ENCODE measurements around the gene PDXP. TPM values are rescaled to one million over a fixed set of nuclear protein-coding genes. Genes with fewer than 3 reads are reported as not detected.

The PDXP gene
- total and polyA plus RNA-seq, 11 donors: 12.8 to 36.4 (median 25.9) TPM

DNA sequence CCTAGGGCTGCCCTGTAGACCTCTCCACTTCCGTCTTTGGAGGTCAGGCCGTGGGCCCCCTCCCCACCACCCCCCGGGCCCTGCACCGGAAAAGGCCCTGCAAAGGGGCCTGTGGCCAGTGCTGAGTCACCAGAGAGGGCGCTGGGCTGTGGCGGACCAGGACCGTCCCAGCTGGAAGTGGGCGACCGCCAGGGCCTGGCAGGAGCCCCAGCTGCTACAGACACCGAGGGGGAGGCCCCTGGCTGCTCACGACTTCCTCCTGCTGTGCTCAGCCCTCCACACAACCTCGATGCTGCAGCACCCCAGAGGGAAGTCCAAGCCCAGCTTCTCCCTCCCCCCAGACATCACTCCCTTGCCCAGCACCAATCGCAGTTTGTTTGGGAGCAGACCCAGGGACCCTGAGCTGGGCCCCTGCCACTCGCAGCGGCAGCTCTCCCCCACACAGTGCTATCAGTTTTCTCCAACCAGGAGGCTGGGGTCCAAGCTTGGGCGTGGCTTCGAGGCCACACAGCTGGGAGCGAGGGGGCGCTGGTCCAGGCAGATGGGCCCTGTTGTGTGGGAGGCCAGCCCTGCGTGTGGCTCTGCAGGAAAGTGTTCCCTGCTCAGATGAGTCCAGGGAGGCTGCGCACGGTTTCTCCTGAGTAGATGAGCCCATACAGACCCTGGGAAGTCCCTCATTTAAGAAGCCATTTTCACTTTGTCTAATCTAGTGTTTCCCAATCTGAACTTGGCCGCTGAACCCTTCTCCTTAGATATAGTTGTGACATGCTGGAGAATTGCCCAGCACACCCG, 24.7 kb upstream of the PDXP start:
- peaks cover 2 to 80% (median 30%) of the 10 kb centered on the region in 12 donors for H3K4me1 ChIP-seq
- peak in 9 of 12 donors; percentile 9 to 51 (median 26) for TF ChIP-seq CTCF (IDR thresholded peaks at IDR 0.05)
- TF ChIP-seq POLR2A (IDR thresholded peaks at IDR 0.05): no peak
- 4 to 19% (median 6%) methylated on average over 20 to 24 of the region's 24 CpGs for WGBS, 4 donors
- intact Hi-C loops (cut with DNase I): no loop called here
- no peaks in the 10 kb centered on the region for H3K9me3 ChIP-seq
- peak overlapping the region; percentile 65 to 98 (median 84) for H3K27ac ChIP-seq
- H3K27me3 ChIP-seq: no peaks in the 10 kb centered on the region
- H3K36me3 ChIP-seq: peaks cover 0 to 31% (median 14%) of the 10 kb centered on the region in 9 donors
- DNase-seq (peak; percentile 90 to 95 (median 92)), ATAC-seq (peak; percentile 76 to 91 (median 84))
- H3K4me3 ChIP-seq: peak overlapping the region in 9 of 12 donors; percentile 1 to 36 (median 22)

DNA sequence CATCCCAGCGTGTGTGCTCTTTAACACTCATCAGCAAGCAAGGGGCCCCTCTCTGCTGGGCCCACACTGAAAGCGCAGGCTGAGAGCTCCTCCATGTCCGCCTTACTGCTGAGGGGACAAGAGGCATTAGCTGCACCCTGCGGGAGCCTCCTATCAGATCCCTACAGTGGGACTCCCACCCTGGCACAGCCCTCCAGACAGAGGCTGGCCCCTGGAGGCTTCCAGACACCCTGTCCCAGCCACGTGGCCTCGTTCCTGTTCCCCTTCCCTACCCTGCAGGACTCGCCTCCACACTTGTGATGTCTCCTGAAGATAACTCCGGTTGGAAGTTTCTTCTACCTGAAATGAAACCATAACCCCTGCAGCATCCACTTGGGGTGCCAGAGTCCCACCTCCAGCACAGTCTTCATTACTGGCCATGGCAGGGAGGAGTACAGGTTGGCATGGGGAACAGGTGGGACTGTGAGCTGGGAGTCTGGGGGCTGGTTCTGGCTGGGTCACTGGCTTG, 24.1 kb upstream of the PDXP start:
- DNase-seq: no peak
- Histone ChIP-seq H3K4me1 (peaks cover 2 to 87% (median 34%) of the 10 kb centered on the region in 12 donors), H3K27me3 (peaks cover 0 to under 1% (median 0%) of the 10 kb centered on the region in 9 donors), H3K27ac (peak overlapping the region; percentile 65 to 98 (median 84)), H3K9me3 (no peaks in the 10 kb centered on the region), H3K36me3 (peaks cover 0 to 25% (median 9%) of the 10 kb centered on the region in 9 donors), H3K4me3 (peak overlapping the region in 9 of 12 donors; percentile 1 to 36 (median 22))
- TF ChIP-seq POLR2A (IDR thresholded peaks at IDR 0.05) (no peak), CTCF (IDR thresholded peaks at IDR 0.05) (no peak)
- intact Hi-C loops (cut with DNase I): no loop called here
- 18 to 37% (median 23%) methylated on average over 8 of the region's 8 CpGs for WGBS, 4 donors
- ATAC-seq: peak in 3 of 4 donors; percentile 1 to 18 (median 11)

- no peak for ATAC-seq
- peak overlapping the region in 8 of 12 donors; percentile 73 to 98 (median 84) for H3K27ac ChIP-seq
- intact Hi-C loops (cut with DNase I): loop anchor here in 1 of 10 donors (5.0 kb wide), 1 partner anchor 107 kb away; no protein-coding TSS in a partner anchor
- no peak for TF ChIP-seq CTCF (IDR thresholded peaks at IDR 0.05)
- TF ChIP-seq POLR2A (IDR thresholded peaks at IDR 0.05): no peak
- peaks cover 0 to 20% (median 3%) of the 10 kb centered on the region in 9 donors for H3K36me3 ChIP-seq
- WGBS, 4 donors: 85 to 89% (median 87%) methylated on average over 6 to 7 of the region's 7 CpGs
- no peaks in the 10 kb centered on the region for H3K9me3 ChIP-seq
- no peak overlapping the region for H3K4me3 ChIP-seq
- no peak for DNase-seq
- H3K4me1 ChIP-seq: peaks cover 2 to 91% (median 39%) of the 10 kb centered on the region in 12 donors
- H3K27me3 ChIP-seq: peaks cover 0 to 8% (median 0%) of the 10 kb centered on the region in 9 donors
These were observed 23.4 kb upstream of the PDXP start for GRCh38 chr22:37635157-37635556.
